K562 (cell line): ENCODE measurements around the gene TRABD. TPM values are rescaled to one million over a fixed set of nuclear protein-coding genes. Genes with fewer than 3 reads are reported as not detected.

Experiments used
- BRF1 ChIP-seq: IDR thresholded peaks from 3 replicates; pipeline ENCODE4 v1.6.1; 2011; ENCODE audit warnings: borderline replicate concordance, mild to moderate bottlenecking; ENCODE audit not compliant: insufficient read length; ENCODE audit errors: extremely low read depth
- FOXK1 ChIP-seq: sonication (generic); formaldehyde crosslinking; IDR thresholded peaks from 2 replicates; pipeline ENCODE4 v1.8.0; 2022; ENCODE audit warnings: missing genetic modification reagents, mild to moderate bottlenecking, borderline replicate concordance
- IFI16 ChIP-seq: fragments of 250-450 bp; sonication (Bioruptor Pico); IDR thresholded peaks from 2 replicates; pipeline ENCODE4 v2.1.2; 2022; ENCODE audit warnings: mild to moderate bottlenecking, inconsistent platforms
- ILK ChIP-seq: fragments of 450-650 bp; IDR thresholded peaks from 2 replicates; pipeline ENCODE4 v1.6.1; 2016; ENCODE audit warnings: missing genetic modification characterization, low read depth, mild to moderate bottlenecking, missing compliant biosample characterization, moderate library complexity, borderline replicate concordance
- PHF8 ChIP-seq: fragments of 200-600 bp; sonication (generic); IDR thresholded peaks from 2 replicates; pipeline ENCODE4 v1.6.1; 2012; ENCODE audit warnings: mixed run types, mild to moderate bottlenecking, inconsistent platforms, low read length, moderate library complexity, borderline replicate concordance
- POLR2G ChIP-seq: fragments of 200-400 bp; formaldehyde crosslinking; IDR thresholded peaks from 2 replicates; pipeline ENCODE4 v1.6.1; 2017; ENCODE audit warnings: low read depth, mild to moderate bottlenecking, antibody characterized with exemption, low read length, moderate library complexity
- SAP30 ChIP-seq: fragments of 200-600 bp; sonication (generic); IDR thresholded peaks from 2 replicates; pipeline ENCODE4 v1.6.1; 2012; ENCODE audit warnings: borderline replicate concordance, low read depth, mild to moderate bottlenecking, moderate library complexity, low read length, control low read depth, inconsistent platforms; ENCODE audit not compliant: insufficient read depth, poor library complexity, severe bottlenecking
- YBX1 ChIP-seq: fragments of 450-650 bp; IDR thresholded peaks from 2 replicates; pipeline ENCODE4 v1.7.1; 2016; ENCODE audit warnings: mild to moderate bottlenecking
- YY1 ChIP-seq, 3 experiments: IDR thresholded peaks; 2 replicates each; pipeline ENCODE4 v1.6.1; 2011; ENCODE audit warnings: low read length in 2 of 3, mild to moderate bottlenecking in 2 of 3, moderate library complexity in 2 of 3, borderline replicate concordance in 1 of 3, control low read depth in 1 of 3, low read depth in 1 of 3; ENCODE audit not compliant: insufficient read depth in 3 of 3, insufficient replicate concordance in 2 of 3, control insufficient read depth in 1 of 3, insufficient read length in 1 of 3; ENCODE audit errors: extremely low read depth in 1 of 3
- ZBED1 ChIP-seq: IDR thresholded peaks from 2 replicates; pipeline ENCODE4 v1.6.1; 2014
- ZBTB7A ChIP-seq: IDR thresholded peaks from 2 replicates; pipeline ENCODE4 v1.6.1; 2011; ENCODE audit warnings: low read depth, mild to moderate bottlenecking, low read length, moderate library complexity, borderline replicate concordance; ENCODE audit not compliant: control insufficient read depth
- ZNF140 ChIP-seq: fragments of 250-450 bp; sonication (Bioruptor Pico); IDR thresholded peaks from 2 replicates; pipeline ENCODE4 v1.8.0; 2021; ENCODE audit warnings: moderate library complexity, mild to moderate bottlenecking, inconsistent platforms
- ZNF174 ChIP-seq: fragments of 250-450 bp; sonication (Bioruptor Pico); IDR thresholded peaks from 2 replicates; pipeline ENCODE4 v1.4.0; 2020; ENCODE audit warnings: mild to moderate bottlenecking
- polyA plus RNA-seq, 8 experiments: library from polyadenylated mRNA; depleted of rRNA in 4 of 8; stranded (reverse) in 5 of 8; unstranded in 3 of 8; fragments of >200 nt; fragmentation: Nextera tagmentation in 2 of 8; fragmentation: Illumina TruSeq in 1 of 8; extraction: Ambion mirVana in 2 of 8; extraction: Trizol in 1 of 8; gene quantifications; 2 replicates each; pipeline versions ENCODE4 v1.2.1 to v1.2.3, GENCODE V29; 2011 to 2014; ENCODE audit warnings: inconsistent platforms in 1 of 8, missing spikeins in 1 of 8
- total RNA-seq, 7 experiments: library from RNA; depleted of rRNA in 6 of 7; stranded (reverse); fragments of >200 nt in 6 of 7; fragmentation: Illumina TruSeq in 2 of 7; extraction: Trizol in 2 of 7; gene quantifications; 2 replicates each; pipeline versions ENCODE4 v1.2.1 to v1.2.3, GENCODE V29; 2011 to 2021; ENCODE audit warnings: low replicate concordance in 1 of 7
- TF ChIP-seq, protein P1 (sequence below): fragments of 450-650 bp; IDR thresholded peaks from 2 replicates; pipeline ENCODE4 v1.6.1; 2017; ENCODE audit warnings: antibody characterized with exemption, mild to moderate bottlenecking
- TF ChIP-seq, protein P2 (sequence below): fragments of 150-350 bp; IDR thresholded peaks from 2 replicates; pipeline ENCODE4 v1.6.1; 2014; ENCODE audit warnings: low read depth, mild to moderate bottlenecking, low read length, borderline replicate concordance

Gene TRABD
- total and polyA plus RNA-seq, 9 of the 15 experiments (the other 6 are each of a cell fraction or from before 2014, with no cell fraction given), result 0.08 to 62.9 (median 14.0) TPM

DNA sequence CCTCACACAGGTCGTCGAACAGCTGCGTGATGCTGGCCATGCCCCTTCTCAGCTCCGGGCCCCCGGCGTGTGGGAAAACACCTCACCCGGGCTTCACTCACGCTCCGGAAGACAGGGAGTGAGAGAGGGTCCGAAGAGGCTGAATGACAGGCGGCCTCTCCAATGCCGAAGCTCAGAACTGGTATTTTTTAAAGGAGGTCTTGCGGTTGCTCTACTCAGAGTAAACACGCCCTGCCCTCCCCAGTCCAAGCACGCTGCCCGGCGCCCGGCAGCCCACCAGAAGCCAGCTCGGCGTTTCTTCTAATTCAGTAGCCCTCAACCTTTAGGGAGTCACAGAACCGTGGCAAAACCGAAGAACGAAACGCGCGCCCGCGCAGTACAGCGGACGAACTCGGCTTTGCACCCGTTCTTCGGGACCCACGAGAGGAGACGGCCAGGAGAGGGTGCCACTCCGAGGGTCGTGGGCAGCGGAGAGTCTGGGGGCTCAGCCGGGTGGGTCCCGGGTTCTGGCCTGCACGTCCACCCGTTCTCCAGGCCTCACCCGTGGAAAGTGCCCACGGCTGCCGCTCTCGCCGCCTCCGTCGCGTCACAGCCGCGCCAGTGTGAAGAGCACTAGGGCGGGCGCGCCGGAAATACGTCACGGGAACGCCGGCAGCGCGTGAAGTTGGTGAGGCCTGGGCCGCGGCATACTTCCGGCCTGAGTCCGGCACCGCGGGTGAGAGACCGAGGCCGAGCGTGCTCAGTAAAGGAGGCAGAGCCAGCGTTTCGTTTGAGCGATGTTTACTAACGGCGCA lies 58.9 kb downstream of the TRABD start, which contains the start of gene TUBGCP6 (continued):
- 0 out of 2 replicates have a peak, but pooled peaks have one; percentile 14 for TF ChIP-seq ZBTB7A
- peak; percentile 88 for TF ChIP-seq POLR2G
- no peak for TF ChIP-seq YBX1
- TF ChIP-seq BRF1, result no peak
- TF ChIP-seq ZBED1, result no peak
- TF ChIP-seq, protein P1, sequence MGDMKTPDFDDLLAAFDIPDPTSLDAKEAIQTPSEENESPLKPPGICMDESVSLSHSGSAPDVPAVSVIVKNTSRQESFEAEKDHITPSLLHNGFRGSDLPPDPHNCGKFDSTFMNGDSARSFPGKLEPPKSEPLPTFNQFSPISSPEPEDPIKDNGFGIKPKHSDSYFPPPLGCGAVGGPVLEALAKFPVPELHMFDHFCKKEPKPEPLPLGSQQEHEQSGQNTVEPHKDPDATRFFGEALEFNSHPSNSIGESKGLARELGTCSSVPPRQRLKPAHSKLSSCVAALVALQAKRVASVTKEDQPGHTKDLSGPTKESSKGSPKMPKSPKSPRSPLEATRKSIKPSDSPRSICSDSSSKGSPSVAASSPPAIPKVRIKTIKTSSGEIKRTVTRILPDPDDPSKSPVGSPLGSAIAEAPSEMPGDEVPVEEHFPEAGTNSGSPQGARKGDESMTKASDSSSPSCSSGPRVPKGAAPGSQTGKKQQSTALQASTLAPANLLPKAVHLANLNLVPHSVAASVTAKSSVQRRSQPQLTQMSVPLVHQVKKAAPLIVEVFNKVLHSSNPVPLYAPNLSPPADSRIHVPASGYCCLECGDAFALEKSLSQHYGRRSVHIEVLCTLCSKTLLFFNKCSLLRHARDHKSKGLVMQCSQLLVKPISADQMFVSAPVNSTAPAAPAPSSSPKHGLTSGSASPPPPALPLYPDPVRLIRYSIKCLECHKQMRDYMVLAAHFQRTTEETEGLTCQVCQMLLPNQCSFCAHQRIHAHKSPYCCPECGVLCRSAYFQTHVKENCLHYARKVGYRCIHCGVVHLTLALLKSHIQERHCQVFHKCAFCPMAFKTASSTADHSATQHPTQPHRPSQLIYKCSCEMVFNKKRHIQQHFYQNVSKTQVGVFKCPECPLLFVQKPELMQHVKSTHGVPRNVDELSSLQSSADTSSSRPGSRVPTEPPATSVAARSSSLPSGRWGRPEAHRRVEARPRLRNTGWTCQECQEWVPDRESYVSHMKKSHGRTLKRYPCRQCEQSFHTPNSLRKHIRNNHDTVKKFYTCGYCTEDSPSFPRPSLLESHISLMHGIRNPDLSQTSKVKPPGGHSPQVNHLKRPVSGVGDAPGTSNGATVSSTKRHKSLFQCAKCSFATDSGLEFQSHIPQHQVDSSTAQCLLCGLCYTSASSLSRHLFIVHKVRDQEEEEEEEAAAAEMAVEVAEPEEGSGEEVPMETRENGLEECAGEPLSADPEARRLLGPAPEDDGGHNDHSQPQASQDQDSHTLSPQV, result no peak
- TF ChIP-seq PHF8, result peak; percentile 88; the same call in 1 of the 2 replicates
- no peak for TF ChIP-seq IFI16 (CRISPR knock-in tag)
- TF ChIP-seq, protein P2, sequence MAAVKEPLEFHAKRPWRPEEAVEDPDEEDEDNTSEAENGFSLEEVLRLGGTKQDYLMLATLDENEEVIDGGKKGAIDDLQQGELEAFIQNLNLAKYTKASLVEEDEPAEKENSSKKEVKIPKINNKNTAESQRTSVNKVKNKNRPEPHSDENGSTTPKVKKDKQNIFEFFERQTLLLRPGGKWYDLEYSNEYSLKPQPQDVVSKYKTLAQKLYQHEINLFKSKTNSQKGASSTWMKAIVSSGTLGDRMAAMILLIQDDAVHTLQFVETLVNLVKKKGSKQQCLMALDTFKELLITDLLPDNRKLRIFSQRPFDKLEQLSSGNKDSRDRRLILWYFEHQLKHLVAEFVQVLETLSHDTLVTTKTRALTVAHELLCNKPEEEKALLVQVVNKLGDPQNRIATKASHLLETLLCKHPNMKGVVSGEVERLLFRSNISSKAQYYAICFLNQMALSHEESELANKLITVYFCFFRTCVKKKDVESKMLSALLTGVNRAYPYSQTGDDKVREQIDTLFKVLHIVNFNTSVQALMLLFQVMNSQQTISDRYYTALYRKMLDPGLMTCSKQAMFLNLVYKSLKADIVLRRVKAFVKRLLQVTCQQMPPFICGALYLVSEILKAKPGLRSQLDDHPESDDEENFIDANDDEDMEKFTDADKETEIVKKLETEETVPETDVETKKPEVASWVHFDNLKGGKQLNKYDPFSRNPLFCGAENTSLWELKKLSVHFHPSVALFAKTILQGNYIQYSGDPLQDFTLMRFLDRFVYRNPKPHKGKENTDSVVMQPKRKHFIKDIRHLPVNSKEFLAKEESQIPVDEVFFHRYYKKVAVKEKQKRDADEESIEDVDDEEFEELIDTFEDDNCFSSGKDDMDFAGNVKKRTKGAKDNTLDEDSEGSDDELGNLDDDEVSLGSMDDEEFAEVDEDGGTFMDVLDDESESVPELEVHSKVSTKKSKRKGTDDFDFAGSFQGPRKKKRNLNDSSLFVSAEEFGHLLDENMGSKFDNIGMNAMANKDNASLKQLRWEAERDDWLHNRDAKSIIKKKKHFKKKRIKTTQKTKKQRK, result no peak
- TF ChIP-seq FOXK1 (CRISPR knock-in tag), result no peak
- no peak for TF ChIP-seq ILK (tag)
- no peak for TF ChIP-seq ZNF174 (CRISPR knock-in tag)
- peak in 1 of 3 experiments; percentile 22 for TF ChIP-seq YY1 (IDR thresholded peaks at IDR 0.05; ENCODE audit: borderline replicate concordance in 1 of 3, control insufficient read depth in 1 of 3, extremely low read depth in 1 of 3, insufficient read depth in 3 of 3, insufficient read length in 1 of 3, insufficient replicate concordance in 2 of 3, low read depth in 1 of 3, low read length in 2 of 3)
- TF ChIP-seq ZNF140, result no peak
- TF ChIP-seq SAP30, result peak; percentile 37
